Islet of Langerhans (tissue), 1 donor: ENCODE results near the gene SDCBP2.

ENCODE experiments used
- FAIRE-seq: peaks from one replicate; lab custom pipeline; 2011; peaks lifted over from hg19 to GRCh38; lab: Jason Lieb, UNC

Gene SDCBP2

GRCh38 chr20:1273366-1273765 is 55.6 kb downstream of the SDCBP2 start:
- no peak for FAIRE-seq

- no peak for FAIRE-seq
Measured at GRCh38 chr20:1272368-1273100, 56.4 kb downstream of the SDCBP2 start.

- FAIRE-seq = no peak
Measured at GRCh38 chr20:1269850-1270249, 59.1 kb downstream of the SDCBP2 start.

- FAIRE-seq = no peak
Measured at GRCh38 chr20:1269235-1269634, 59.7 kb downstream of the SDCBP2 start.

GRCh38 chr20:1267809-1268374 is 61.0 kb downstream of the SDCBP2 start:
- FAIRE-seq = no peak

- no peak for FAIRE-seq
Measured at GRCh38 chr20:1267161-1267560, 61.8 kb downstream of the SDCBP2 start.

GRCh38 chr20:1266167-1266973 is 62.6 kb downstream of the SDCBP2 start, which contains the start of gene SNPH:
Gene SNPH (plus strand): TSS chr20:1266294. CDS start chr20:1296240, 29,946 bp downstream.
- FAIRE-seq = peak; percentile 5

GRCh38 chr20:1265916-1266166 is 63.1 kb downstream of the SDCBP2 start:
- FAIRE-seq = no peak

GRCh38 chr20:1265226-1265915 is 63.6 kb downstream of the SDCBP2 start:
- FAIRE-seq = no peak

GRCh38 chr20:1264727-1265126 is 64.2 kb downstream of the SDCBP2 start:
- FAIRE-seq = no peak

GRCh38 chr20:1263853-1264252 is 65.1 kb downstream of the SDCBP2 start:
- no peak for FAIRE-seq
